Measurements from ENCODE around the gene KIF14. TPM values are rescaled to one million over a fixed set of nuclear protein-coding genes. Genes with fewer than 3 reads are reported as not detected.
"Not testable (repeated sequence)": the region's sequence is repeated elsewhere in the genome, so short reads cannot be mapped to it uniquely, and the experiment has no call there.

The KIF14 gene
- total and polyA plus RNA-seq, 2 experiments from 2014 or later, result 0.54 to 2.2 TPM

GRCh38 chr1:200526709-200527612, 93.6 kb downstream of the KIF14 start:
- H3K79me2 ChIP-seq, result no peaks in the 10 kb centered on the region
- no peak overlapping the region for H3K4me3 ChIP-seq
- no peak overlapping the region for H3K4me2 ChIP-seq
- no peaks in the 10 kb centered on the region for H3K9me2 ChIP-seq (replicated peaks; ENCODE audit: insufficient read depth)
- no peak for TF ChIP-seq EZH2 (IDR thresholded peaks at IDR 0.05; ENCODE audit: borderline replicate concordance)
- TF ChIP-seq CTCF (IDR thresholded peaks at IDR 0.05; ENCODE audit: poor library complexity), result no peak
- no peak for TF ChIP-seq EZH2phosphoT487 (IDR thresholded peaks at IDR 0.05; ENCODE audit: low read depth, severe bottlenecking, unreplicated experiment)
- no peaks in the 10 kb centered on the region for H3K27me3 ChIP-seq
- no peak overlapping the region for H3K27ac ChIP-seq
- H2AFZ ChIP-seq, result no peak overlapping the region
- H3K9me3 ChIP-seq (ENCODE audit: low read depth), result no peaks in the 10 kb centered on the region
- WGBS (ENCODE audit: low lambda C conversion rate, missing lambda C conversion rate), result 87% methylated on average over 5 of the region's 5 CpGs
- H3K4me1 ChIP-seq (ENCODE audit: insufficient read depth), result no peaks in the 10 kb centered on the region
- no peaks in the 10 kb centered on the region for H3K36me3 ChIP-seq (replicated peaks; ENCODE audit: insufficient read depth, low read depth)
- no peaks in the 10 kb centered on the region for H4K20me1 ChIP-seq (ENCODE audit: insufficient read depth, poor library complexity, severe bottlenecking)
- DNase-seq (ENCODE audit: low spot score), result no peak

GRCh38 chr1:200525090-200525987, 95.2 kb downstream of the KIF14 start:
- Histone ChIP-seq H3K36me3 (replicated peaks; ENCODE audit: insufficient read depth, low read depth) (no peaks in the 10 kb centered on the region), H3K9me3 (ENCODE audit: low read depth) (no peaks in the 10 kb centered on the region), H3K4me1 (ENCODE audit: insufficient read depth) (no peaks in the 10 kb centered on the region), H2AFZ (no peak overlapping the region), H3K4me3 (no peak overlapping the region), H3K4me2 (no peak overlapping the region), H3K79me2 (no peaks in the 10 kb centered on the region), H4K20me1 (ENCODE audit: insufficient read depth, poor library complexity, severe bottlenecking) (no peaks in the 10 kb centered on the region), H3K27me3 (no peaks in the 10 kb centered on the region), H3K9me2 (replicated peaks; ENCODE audit: insufficient read depth) (no peaks in the 10 kb centered on the region), H3K27ac (no peak overlapping the region)
- no peak for TF ChIP-seq EZH2 (IDR thresholded peaks at IDR 0.05; ENCODE audit: borderline replicate concordance)
- TF ChIP-seq CTCF (IDR thresholded peaks at IDR 0.05; ENCODE audit: poor library complexity), result no peak
- TF ChIP-seq EZH2phosphoT487 (IDR thresholded peaks at IDR 0.05; ENCODE audit: low read depth, severe bottlenecking, unreplicated experiment), result no peak
- no peak for DNase-seq (ENCODE audit: low spot score)
- 83% methylated on average over 9 of the region's 9 CpGs for WGBS (ENCODE audit: low lambda C conversion rate, missing lambda C conversion rate)

- 92% methylated on average over 5 of the region's 5 CpGs for WGBS (ENCODE audit: low lambda C conversion rate, missing lambda C conversion rate)
- not testable (repeated sequence) for DNase-seq (ENCODE audit: low spot score)
Observed at GRCh38 chr1:200524551-200524950, 96.0 kb downstream of the KIF14 start.

GRCh38 chr1:200524092-200524491, 96.5 kb downstream of the KIF14 start:
- Histone ChIP-seq H3K27ac (no peak overlapping the region), H3K9me3 (ENCODE audit: low read depth) (no peaks in the 10 kb centered on the region), H3K79me2 (no peaks in the 10 kb centered on the region), H3K4me3 (no peak overlapping the region), H3K4me2 (no peak overlapping the region), H3K36me3 (replicated peaks; ENCODE audit: insufficient read depth, low read depth) (no peaks in the 10 kb centered on the region), H3K9me2 (replicated peaks; ENCODE audit: insufficient read depth) (no peaks in the 10 kb centered on the region), H3K4me1 (ENCODE audit: insufficient read depth) (no peaks in the 10 kb centered on the region), H3K27me3 (no peaks in the 10 kb centered on the region), H2AFZ (no peak overlapping the region), H4K20me1 (ENCODE audit: insufficient read depth, poor library complexity, severe bottlenecking) (no peaks in the 10 kb centered on the region)
- 83% methylated on average over 2 of the region's 2 CpGs for WGBS (ENCODE audit: low lambda C conversion rate, missing lambda C conversion rate)
- TF ChIP-seq EZH2 (IDR thresholded peaks at IDR 0.05; ENCODE audit: borderline replicate concordance), result no peak
- TF ChIP-seq CTCF (IDR thresholded peaks at IDR 0.05; ENCODE audit: poor library complexity), result no peak
- TF ChIP-seq EZH2phosphoT487 (IDR thresholded peaks at IDR 0.05; ENCODE audit: low read depth, severe bottlenecking, unreplicated experiment), result no peak
- DNase-seq (ENCODE audit: low spot score), result no peak

More at GRCh38 chr1:200524551-200524950, 96.0 kb downstream of the KIF14 start:
- not testable (repeated sequence) for H3K4me2 ChIP-seq; H3K36me3 ChIP-seq (replicated peaks; ENCODE audit: insufficient read depth, low read depth); H3K9me2 ChIP-seq (replicated peaks; ENCODE audit: insufficient read depth); H3K9me3 ChIP-seq (ENCODE audit: low read depth); H3K27me3 ChIP-seq; H4K20me1 ChIP-seq (ENCODE audit: insufficient read depth, poor library complexity, severe bottlenecking); H3K79me2 ChIP-seq; H3K27ac ChIP-seq; H3K4me3 ChIP-seq; H3K4me1 ChIP-seq (ENCODE audit: insufficient read depth); H2AFZ ChIP-seq

Data from hepatocyte (in vitro differentiated cells).